Measurements from ENCODE around the gene PBX4.
"Not testable (repeated sequence)": the region's sequence is repeated elsewhere in the genome, so short reads cannot be mapped to it uniquely, and the experiment has no call there.

PBX4 gene, protein sequence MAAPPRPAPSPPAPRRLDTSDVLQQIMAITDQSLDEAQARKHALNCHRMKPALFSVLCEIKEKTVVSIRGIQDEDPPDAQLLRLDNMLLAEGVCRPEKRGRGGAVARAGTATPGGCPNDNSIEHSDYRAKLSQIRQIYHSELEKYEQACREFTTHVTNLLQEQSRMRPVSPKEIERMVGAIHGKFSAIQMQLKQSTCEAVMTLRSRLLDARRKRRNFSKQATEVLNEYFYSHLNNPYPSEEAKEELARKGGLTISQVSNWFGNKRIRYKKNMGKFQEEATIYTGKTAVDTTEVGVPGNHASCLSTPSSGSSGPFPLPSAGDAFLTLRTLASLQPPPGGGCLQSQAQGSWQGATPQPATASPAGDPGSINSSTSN

DNA sequence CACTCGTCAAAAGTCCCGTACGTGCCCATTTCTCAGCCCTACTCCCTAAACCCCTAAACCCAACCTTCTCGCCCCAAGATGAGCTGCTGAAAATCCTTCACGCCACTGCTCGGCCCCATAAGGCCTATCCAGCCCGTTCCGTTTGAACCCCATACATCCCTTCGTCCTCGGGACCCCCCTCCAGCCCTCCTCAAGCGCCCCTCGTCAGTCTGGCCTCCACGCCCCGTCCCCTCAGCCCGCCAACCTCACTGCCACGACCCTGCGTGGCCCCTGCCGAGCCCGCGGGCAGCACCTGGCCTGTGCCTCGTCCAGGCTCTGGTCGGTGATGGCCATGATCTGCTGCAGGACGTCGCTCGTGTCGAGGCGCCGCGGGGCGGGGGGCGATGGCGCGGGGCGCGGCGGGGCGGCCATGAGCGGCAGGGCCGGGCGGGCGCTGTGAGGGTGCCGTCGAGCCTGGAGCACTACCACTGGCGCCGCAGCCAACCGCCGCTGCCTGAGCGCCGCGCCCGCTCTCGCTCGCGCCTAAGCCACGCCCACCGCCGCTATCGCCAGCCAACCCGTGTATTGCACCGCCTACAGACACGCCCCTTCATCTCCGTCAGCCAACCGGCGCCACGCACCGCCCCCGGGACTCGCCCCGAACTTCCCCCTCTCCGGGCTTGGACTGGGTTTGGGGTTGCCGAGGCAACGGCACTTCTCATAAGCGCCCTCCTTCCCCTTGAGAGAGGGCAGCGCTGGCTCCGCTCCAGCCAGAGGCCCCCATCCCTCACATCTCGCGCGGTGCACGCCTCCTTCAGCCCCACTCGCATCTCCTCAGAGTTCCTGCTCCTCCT, at the start of gene PBX4:
PBX4 (minus strand) TSS at position 469 of the 833 bp plus-strand sequence; CDS start at position 411, 58 bp downstream.
- peak; percentile 96 for DNase-seq

DNA sequence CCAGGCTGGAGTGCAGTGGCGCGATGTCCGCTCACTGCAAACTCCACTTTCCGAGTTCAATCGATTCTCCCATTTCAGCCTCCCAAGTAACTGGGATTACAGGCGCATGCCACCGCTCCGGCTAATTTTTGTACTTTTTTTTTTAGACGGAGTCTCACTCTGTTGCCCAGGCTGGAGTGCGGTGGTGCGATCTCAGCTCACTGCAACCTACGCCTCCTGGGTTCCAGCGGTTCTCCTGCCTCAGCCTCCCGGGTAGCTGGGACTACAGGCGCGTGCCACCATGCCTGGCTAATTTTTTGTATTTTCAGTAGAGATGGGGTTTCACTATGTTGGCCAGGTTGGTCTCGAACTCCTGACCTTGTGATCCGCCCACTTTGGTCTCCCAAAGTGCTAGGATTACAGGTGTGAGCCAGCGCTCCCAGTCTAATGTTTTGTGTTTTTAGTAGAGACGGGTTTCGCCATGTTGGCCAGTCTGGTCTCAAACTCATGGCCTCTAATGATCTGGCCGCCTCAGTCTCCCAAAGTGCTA, 47.0 kb upstream of the PBX4 start:
- DNase-seq = not testable (repeated sequence)

DNA sequence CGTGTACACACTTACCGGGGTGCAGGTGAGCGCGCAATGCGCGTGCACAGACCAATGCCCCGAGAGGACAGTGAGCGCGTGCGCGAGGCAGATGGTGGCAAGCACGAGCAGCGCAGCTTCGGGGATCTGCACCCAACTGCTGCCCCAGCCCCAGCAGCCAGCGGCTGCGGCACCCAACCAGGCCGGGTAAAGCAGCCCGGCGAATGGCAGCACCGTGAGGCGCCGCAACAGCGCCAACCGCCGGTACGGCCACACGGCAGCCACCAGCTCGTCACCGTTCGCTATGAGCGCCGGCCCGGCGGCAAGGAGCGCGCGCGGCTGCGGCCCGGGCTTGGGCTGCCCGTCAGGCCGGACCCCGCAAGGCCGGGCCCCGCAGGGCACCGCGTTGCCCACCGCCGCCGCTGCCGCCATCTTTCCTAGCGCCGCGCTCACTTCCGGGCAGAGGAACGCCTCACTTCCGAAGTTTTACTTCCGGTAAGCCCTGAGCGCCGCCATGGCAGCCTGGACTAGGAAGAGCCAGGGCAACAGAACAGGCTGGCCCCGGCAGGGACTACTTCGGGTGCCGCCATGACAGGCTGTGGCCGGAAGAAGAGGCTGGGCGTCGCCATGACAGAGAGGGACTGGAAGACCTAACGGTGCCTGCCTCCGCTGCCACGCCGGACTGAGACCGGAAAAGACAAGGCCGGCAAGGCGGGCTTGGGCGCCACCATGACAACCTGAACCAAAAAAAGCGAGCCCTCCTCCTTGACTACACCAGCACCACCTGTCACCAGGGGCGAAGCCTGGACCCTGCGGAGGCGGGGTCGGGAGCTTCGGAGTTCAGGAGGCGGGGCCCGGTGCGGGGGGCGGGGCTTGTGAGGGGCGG, 45.0 kb upstream of the PBX4 start, which contains the start of gene ATP13A1:
ATP13A1 (minus strand) TSS at position 421 of the 865 bp plus-strand sequence; CDS start at position 411, 10 bp downstream.
- peak; percentile 99 for DNase-seq

DNA sequence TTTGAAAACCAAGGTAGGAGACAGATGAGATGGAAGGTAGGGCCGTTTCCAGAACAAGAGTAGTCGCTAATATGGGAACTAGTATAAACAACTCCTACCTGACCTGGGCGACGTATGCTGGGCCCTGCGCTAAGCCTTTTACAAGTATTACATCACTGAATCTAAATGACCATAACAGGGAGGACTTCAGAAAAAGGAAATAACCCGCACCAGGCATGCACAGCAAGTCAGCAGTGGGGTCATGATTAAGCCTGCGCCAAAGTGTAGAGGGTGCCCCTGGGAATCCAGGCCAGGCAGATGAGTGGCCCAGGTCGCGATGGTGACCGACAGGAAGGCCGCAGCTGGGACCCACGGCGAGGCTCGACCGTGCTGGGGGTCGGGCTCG, 44.4 kb upstream of the PBX4 start:
- DNase-seq = no peak

DNA sequence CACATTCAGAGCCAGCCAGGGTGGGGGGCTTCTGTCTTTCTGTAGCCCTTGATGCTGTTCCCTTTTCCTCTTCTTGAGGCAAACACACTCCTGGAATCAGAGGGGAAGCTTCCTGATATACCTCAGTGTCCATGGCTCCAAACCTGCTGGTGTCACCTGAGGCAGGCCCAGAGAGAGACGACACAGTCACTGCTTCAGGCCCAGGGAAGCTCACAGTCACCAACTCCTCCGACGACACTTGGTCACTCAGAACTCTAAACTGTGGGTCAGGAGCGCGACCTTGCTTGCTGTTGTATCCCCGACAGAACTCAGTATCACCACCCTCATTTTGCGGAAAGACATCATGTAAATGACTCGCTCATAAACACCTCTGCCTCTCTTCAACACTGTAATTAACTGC, 43.9 kb upstream of the PBX4 start:
- DNase-seq = no peak

DNA sequence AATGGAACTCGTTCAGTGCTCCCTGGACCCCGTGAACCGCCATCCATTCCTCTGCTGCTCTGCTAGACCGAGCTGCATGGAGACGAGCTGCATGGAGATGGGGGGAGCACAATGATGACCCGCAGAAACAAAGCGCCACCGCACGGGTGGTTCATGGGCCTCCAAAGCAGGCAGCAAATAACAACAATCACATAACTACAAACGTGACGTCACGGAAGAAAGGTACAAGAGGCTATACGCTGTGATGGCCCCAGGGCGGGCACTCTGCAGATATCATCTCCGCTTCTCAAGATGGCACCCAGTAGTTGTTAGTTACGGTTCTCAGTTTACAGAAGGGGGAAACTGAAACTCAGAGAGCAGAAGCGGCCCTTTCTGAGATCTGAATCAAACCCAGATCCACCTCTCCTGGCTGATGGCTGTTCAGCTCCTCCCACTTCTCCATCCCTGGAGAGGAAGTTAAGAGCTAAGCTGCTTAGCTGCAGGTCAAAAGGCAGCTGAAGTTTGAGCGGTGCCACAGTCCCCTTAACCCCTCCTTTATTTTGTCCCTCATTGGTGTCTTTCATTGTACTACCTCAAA, 43.3 kb upstream of the PBX4 start:
- DNase-seq = no peak

DNA sequence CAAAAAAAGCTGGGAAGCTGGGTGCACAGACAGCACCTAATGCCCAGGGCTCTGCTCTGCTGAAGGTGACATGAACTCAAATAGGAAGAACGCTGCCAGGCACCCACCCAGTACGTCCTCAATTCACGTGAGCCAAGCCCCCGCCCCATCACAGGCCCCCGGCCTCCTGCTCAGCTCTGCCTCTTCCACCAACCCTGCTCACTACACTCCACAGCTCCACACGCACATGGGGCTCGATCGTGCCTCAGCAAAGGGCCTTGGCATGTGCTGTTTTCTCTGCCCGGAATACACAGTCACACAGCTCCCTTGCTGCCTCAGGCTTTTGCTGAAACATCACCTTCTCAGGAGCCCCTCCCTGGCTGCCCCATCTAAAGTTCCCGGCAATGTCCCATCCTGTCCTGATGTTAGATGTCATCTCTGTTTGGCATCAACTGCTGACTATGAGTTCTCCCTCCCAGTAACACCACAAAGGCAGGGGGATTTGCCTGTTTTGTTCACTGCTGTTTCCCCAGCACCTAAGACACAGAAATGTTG, 42.7 kb upstream of the PBX4 start:
- DNase-seq = no peak

DNA sequence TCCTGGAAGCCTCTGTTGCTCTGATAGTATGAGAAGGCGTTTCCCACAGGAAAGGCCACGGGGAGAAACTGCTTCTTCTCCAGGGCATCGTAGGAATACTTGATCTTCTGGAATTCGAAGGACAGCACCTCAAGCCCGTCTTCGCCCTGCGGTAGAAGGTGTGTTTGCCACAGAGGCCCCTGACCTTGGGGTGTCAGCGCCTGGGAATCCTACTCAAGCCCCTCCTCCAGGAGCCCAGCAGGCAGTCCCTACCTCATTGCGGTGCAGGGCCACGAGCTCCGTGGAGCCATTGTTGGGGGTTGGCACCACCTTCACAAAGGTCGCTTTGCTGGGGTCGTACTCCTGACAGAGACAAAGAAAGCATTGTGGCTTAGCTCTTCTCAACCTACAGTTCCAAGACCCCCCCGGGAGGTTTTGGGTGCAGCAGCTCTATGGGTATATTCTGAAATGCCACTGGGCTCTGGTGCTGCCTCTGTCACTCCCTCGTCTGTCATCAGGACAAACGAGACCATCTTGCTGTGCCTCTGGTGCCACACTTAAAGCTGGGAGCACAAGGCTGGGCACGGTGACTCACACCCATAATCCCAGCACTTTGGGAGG, 41.3 kb upstream of the PBX4 start:
- DNase-seq = no peak

DNA sequence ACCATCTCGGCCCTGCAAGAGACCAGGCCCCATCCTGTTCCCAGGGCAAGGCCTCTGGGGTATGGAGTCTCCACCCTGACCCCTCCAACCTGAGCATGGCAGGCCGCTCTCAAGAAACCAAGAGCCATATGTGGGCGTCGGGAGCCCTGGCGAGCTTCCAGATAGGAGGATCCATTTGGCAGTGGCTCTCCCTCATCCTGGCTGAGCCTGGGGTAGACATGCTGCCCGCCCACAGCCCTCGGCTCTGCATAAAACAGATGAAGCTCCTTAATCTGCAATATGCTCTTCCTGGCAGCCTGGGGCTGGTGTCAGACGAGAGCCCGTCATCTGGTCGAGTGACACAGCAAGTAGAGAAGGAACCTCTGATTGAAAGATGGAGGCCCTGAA, 38.9 kb upstream of the PBX4 start:
- peak; percentile 63 for DNase-seq

DNA sequence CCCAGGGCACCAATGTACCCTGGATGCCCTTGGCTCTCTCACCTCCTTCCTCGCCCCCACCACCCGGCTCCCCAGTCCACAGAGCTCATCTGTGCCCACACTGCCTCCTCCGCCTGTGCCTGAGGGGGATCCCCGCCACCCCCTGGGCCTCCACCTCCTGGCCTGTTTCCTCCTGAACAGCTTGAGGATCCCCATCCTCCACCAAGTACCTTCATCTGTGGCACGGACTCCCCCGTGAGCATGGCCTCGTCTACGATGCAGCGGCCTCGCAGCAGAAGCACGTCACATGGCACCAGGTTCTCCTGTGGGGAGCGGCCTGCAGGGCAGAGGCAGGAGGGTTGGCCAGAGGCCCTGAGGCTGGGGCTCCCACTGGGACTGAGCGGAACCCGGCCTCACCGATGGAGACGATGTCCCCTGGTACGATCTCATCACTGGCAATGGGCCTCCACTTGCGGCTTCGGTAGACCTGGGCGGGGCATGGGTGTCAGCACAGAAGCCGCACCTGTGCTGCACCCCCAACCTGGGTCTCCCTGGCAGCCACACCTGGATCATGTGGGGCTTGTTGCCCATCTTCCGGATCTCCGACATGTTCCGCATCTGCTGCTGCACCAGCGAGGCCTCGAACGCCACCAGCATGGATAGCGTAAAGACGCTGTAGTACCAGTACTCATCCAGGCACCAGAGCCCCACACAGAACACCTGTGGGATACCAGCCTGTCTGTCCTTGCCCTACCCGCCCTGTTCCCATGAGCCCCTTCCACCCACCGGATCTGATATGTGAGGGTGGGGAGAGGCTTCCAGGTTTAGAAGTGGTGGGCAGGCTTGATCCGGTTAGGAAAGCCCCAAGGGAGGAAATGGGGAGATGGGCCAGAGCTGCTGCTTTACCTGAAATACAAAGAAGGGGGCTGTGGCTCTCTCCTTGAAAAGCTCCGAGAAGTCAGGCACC, 38.2 kb upstream of the PBX4 start:
- DNase-seq = no peak

DNA sequence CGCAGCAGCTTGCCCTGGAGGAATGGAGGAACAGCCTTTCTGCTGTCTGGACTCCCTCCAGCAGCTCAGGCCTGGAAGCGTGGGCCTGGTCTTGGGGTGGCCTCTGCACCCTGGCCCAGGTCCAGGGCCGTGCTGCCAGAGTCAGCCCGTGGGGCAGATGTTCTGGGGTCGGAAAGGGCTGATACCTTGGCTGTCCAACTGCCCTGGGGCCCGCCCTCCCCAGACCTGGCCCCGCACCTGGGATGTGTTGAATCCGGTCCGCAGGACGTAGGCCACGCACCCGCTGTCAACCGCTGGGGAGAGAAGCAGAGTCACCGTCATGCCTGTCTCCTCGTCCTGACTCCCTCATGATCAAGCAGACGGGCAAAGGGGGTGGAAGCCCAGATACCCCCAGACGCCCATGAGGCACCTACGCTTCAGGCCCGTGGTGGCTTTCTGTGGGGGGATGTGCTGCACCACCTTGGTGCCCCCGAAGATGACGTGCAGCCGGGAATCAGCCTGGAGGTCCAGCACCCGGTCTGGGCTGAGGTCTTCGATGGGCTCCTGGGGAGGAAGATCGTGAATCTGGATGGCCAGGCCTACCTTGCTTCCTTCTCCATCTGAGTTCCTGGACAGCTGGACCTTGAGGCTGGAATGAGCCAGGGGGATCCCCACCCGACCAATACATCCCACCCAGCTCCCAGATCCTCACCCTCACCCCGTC, 37.3 kb upstream of the PBX4 start:
- no peak for DNase-seq

DNA sequence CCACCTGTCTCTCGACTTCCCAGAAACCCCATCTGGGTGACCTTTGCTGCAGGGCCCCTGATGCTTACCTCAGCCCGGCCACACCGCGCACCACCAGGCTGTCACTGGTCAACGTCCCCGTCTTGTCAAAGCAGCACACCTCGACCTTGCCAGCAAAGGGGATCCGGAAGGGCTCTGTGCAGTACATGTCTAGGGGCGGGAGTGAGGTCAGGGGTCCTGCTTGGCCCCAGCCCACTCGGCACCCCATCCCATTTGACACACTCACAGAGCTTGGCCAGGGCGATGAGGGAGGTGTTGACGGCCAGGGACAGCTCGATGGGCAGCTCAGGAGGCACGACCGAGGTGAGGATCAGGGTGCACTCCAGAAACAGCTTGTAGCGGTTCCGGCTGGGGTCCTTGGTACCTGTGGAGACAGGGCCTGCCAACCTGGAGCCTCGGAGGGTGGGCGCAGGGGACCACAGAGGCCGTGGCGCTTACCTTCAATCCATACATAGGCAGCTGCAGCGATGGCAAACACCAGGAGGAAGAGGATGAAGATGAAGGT, 36.6 kb upstream of the PBX4 start:
- no peak for DNase-seq

DNA sequence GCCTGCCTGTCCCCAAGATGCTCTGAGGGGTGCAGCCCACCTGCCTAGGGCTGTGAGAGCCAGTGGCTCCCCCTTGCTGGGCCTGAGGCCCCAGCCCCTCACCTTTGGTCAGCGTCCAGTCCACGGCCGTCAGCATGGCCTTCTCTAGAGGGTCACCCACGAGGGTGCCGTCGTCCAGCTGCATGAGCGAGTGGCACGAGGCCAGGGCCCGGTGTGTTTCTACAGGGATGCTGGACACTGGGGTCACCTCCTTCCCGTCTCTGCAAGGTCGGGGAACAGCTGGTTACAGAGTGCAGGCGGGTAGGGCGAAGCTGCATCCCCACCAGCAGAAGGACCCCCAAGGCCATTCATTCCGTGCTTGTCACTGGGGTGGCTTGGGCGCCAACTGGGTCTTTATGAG, 36.0 kb upstream of the PBX4 start:
- no peak for DNase-seq

DNA sequence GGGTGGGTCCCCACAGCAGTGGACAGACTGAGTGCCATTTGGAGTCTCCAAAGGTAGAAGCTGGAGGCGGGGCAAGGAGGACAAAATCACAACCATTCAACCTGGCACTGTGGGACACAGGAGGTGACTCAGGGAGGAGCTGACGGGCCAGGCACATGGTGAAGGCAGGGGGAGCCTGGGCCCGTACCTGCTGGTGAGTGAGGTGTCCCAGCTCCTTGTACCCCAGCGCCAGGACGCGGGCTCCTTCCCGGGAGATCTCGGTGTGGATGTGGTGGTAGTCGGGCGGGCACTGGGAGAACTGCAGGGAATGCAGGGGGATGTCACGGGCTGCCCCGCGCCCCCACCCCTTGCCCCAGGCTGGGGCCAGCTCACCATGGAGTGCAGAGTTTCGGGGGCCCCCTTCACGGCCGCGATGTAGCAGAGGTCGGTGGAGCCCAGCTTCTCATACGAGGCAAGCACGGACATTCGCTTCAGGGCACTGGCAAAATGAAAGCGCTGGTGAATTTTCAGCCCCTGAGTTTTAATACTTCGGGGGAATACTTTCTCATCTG, 35.2 kb upstream of the PBX4 start:
- DNase-seq = no peak

DNA sequence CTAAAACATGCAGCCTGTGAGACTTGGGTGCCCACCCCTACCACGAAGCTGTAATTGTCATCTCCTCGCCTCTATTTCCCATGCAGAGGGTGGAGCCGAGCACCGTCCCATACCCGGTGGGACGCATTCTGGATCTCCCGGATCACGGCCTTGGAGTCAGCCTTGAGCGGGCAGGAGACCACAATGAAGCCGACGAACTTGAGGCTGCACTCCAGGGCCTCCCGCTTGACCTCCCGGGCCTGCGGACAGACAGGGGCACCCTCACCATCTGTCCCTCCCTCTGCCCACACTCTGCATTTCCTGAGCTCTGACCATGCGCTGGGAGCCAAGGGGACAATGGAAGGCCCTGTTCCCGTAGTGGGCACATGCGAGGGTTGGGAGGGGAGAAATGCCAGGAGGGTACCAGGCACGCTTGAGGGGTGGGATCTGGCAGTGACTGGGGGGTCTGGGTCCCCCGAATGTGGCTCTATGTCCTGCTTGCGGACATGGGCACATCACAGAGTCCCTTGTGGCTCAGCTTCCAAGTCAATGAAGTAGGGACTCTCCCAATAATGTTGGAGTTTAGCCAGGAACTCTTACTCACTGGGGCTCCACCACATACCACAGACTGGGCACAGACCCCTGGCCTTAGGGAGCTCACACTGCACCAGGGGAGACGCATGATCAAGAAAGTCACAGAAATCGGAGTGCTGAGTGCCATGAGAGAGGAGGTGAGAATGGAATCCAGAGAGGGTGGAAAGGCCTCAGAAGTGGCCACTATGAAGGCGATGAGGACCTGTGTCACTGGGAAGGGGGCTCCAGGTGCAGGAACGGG, 34.2 kb upstream of the PBX4 start:
- DNase-seq = no peak

DNA sequence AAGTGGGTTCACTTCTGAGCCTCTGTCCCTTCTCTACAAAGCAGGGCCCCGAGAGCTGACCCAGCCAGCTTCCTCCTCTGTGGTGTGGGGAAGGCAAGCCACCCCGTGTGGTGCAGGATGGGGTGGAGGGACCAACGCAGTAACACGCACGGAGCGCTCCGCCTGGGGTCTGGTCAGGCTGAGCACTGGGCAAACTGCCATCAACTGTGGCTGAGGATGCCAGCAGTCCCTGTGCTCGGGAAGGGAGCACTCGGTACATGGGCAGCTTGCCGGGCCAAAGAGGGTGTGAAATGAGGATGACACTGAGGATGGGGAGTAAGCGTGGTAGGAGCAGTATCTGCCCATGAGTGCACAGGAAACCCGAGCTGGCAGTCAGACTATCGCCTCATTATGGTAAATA, 32.6 kb upstream of the PBX4 start:
- DNase-seq = no peak

DNA sequence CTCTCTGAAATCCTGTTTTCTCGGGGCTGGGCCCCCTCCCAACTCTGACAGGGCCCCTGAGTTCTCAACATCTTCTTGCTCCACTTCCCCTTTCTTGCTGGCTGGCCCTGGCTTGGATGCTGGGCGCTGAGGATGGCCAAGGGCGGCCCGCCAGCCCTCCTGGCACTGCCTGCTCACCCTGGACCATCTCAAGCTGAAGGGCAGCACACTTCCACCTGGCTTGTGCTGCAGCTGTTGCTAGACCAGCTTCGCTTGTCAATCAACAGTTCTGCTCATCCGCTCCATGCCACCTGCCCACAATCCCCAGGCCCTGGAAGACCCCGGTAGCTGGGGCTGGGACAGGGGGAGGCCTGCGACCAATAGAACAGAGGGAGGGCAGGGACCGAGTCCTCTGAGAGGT, 31.8 kb upstream of the PBX4 start:
- DNase-seq = no peak

DNA sequence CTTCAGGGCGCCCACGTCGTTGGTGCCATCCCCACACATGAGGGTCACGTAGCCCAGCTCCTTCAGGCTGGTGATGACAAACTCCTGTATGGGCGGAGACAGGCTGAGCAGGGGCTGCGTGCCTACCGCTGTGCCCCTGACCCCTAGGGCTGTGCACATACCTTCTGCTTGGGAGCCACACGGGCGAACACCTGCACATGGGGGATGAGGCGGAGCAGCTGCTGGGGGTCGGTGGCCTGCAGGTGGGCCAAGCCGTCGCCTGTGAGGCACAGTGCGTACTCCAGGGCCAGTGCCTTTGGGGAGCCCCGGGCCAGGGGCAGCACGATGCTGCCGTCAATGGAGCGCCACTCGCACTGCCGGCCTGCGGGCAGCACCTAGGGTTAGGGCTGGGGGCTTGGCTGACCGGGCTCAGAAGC, 31.1 kb upstream of the PBX4 start:
- DNase-seq = no peak
